ENCODE data around the gene PUSL1.

GRCh38 chr1:1292442-1292779 is 16.0 kb upstream of the PUSL1 start:
- no peak for TF ChIP-seq CTCF (conservative IDR thresholded peaks at IDR 0.05; ENCODE audit: low read depth, low read length)
- TF ChIP-seq RCOR1 (IDR thresholded peaks at IDR 0.05; ENCODE audit: insufficient replicate concordance, low read length): no peak
- no peak for TF ChIP-seq BHLHE40 (IDR thresholded peaks at IDR 0.05; ENCODE audit: low read depth, low read length)
- no peak for TF ChIP-seq USF2 (IDR thresholded peaks at IDR 0.05; ENCODE audit: low read depth, low read length)
- TF ChIP-seq RAD21 (IDR thresholded peaks at IDR 0.05; ENCODE audit: low read length): no peak
- TF ChIP-seq POLR2A (IDR thresholded peaks at IDR 0.05; ENCODE audit: low read depth, low read length): no peak
- TF ChIP-seq MXI1 (IDR thresholded peaks at IDR 0.05; ENCODE audit: borderline replicate concordance, low read depth, low read length): no peak
